Heart left ventricle (tissue), 13 donors: ENCODE results near the gene ARHGAP36.

ENCODE experiments used
- CTCF ChIP-seq, 12 donors: fragments of 200-600 bp; sonication (generic) in 4 of 12; IDR thresholded peaks; one replicate each; pipeline versions ENCODE4 v1.5.0 to v1.8.0; 2018 to 2022; ENCODE audit warnings: antibody characterized with exemption in 12 of 12, mild to moderate bottlenecking in 5 of 12
- POLR2A ChIP-seq, 2 donors: fragments of 450-650 bp; IDR thresholded peaks; one replicate each; pipeline ENCODE4 v1.6.1; 2017; ENCODE audit warnings: antibody characterized with exemption in 2 of 2, mild to moderate bottlenecking in 2 of 2, moderate library complexity in 2 of 2
- donor health status: ischemic (EF 13 %, LVEDD 7.1; RV severe dilation, severe dysfunction).
- donor health status: DM: no; HTN: yes; CAD: no.
- donor health status: DM: no; HTN: no; CAD: no.
- donor health status: ischemic (EF 25% LVEDD 6.9; RV normal size, moderate dysfunction).
- donor health status: ischemic (EF 25% LVEDD 5.7; RV mildly dilated, moderate dysfunction).
- donor health status: ischemic (EF 35%, LVEDD 5.7; RV mildly dilated, moderate dysfunction).
- donor health status: nonischemic (EF 11% LVEDD 7.7; RV severe dilation, severe dysfunction).
- donor health status: DM: yes; HTN: yes; CAD: no.
- donor health status: PGD.
- donor health status: ischemic (EF 29% LVEDD 5.4; RV normal size, mild dysfunction).
- donor health status: nonischemic (EF 23%, LVEDD 6.1; RV moderate dilation, normal function).

GRCh38 chrX:131054906-131055305, 3.2 kb upstream of the ARHGAP36 start:
- TF ChIP-seq CTCF (IDR thresholded peaks at IDR 0.05): no peak
- no peak for TF ChIP-seq POLR2A (IDR thresholded peaks at IDR 0.05)
